Astrocyte (in vitro differentiated cells and primary cell): ENCODE measurements around the gene RIMBP2.

Experiments used
- EZH2 ChIP-seq: IDR thresholded peaks from 2 replicates; pipeline ENCODE4 v1.6.1; 2012; ENCODE audit warnings: mild to moderate bottlenecking, low read length, inconsistent platforms; ENCODE audit not compliant: insufficient read depth
- TF ChIP-seq, protein P1 (sequence below): IDR thresholded peaks from 2 replicates; pipeline ENCODE4 v1.5.1; 2011; ENCODE audit warnings: low read depth, mild to moderate bottlenecking, inconsistent platforms, low read length, moderate library complexity; ENCODE audit not compliant: insufficient read depth

DNA sequence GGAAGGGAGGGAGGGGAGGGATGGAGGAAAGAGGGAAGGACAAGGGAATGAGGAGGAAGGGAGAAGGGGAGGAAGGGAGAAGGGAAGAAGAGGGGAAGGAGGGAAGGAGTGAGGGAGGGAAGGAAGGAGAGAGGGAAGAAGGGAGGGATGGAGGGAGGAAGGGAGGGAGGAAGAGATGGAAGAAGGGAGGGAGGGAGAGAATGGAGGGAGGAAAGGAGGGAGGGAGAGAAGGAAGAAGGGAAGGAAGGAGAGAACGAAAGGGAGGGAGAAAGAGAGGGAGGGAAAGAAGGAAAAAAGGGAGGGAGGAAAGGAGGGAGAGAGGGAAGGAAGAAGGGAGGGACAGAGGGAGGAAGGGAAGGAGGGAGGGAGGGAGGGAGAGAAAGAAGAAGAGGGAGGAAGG is 49.5 kb downstream of the RIMBP2 start:
- TF ChIP-seq, protein P1, sequence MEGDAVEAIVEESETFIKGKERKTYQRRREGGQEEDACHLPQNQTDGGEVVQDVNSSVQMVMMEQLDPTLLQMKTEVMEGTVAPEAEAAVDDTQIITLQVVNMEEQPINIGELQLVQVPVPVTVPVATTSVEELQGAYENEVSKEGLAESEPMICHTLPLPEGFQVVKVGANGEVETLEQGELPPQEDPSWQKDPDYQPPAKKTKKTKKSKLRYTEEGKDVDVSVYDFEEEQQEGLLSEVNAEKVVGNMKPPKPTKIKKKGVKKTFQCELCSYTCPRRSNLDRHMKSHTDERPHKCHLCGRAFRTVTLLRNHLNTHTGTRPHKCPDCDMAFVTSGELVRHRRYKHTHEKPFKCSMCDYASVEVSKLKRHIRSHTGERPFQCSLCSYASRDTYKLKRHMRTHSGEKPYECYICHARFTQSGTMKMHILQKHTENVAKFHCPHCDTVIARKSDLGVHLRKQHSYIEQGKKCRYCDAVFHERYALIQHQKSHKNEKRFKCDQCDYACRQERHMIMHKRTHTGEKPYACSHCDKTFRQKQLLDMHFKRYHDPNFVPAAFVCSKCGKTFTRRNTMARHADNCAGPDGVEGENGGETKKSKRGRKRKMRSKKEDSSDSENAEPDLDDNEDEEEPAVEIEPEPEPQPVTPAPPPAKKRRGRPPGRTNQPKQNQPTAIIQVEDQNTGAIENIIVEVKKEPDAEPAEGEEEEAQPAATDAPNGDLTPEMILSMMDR = no peak
- no peak for TF ChIP-seq EZH2
